H9 (cell line): ENCODE measurements around the gene THEMIS. TPM values are rescaled to one million over a fixed set of nuclear protein-coding genes. Genes with fewer than 3 reads are reported as not detected.

Experiments used
- DNase-seq: peaks from one replicate; pipeline ENCODE4 v3.0.0-alpha.2; 2017
- H2AFZ ChIP-seq: one replicate; pipeline ENCODE4 v1.6.1; 2013; ENCODE audit warnings: mild to moderate bottlenecking, low read length, control low read depth, moderate library complexity
- H2AK5ac ChIP-seq: 2 replicates; pipeline ENCODE4 v1.6.1; 2013; ENCODE audit warnings: low read length, control low read depth, mixed read lengths; ENCODE audit not compliant: insufficient read length
- H2BK120ac ChIP-seq: one replicate; pipeline ENCODE4 v1.6.1; 2013; ENCODE audit warnings: low read depth, mild to moderate bottlenecking, low read length, control low read depth, inconsistent platforms; ENCODE audit not compliant: poor library complexity, severe bottlenecking
- H2BK12ac ChIP-seq: 2 replicates; pipeline ENCODE4 v1.6.1; 2013; ENCODE audit warnings: low read length, control low read depth, mixed read lengths, low read depth; ENCODE audit not compliant: insufficient read length
- H2BK15ac ChIP-seq: 2 replicates; pipeline ENCODE4 v1.6.1; 2013; ENCODE audit warnings: low read depth, low read length, control low read depth
- H2BK20ac ChIP-seq: one replicate; pipeline ENCODE4 v1.6.1; 2013; ENCODE audit warnings: low read depth, mild to moderate bottlenecking, low read length, control low read depth, inconsistent platforms; ENCODE audit not compliant: poor library complexity, severe bottlenecking
- H2BK5ac ChIP-seq: 2 replicates; pipeline ENCODE4 v1.6.1; 2013; ENCODE audit warnings: low read length, control low read depth, mixed read lengths; ENCODE audit not compliant: insufficient read length
- H3K14ac ChIP-seq: 2 replicates; pipeline ENCODE4 v1.6.1; 2013; ENCODE audit warnings: low read length, control low read depth; ENCODE audit not compliant: insufficient read depth
- H3K18ac ChIP-seq: 2 replicates; pipeline ENCODE4 v1.6.1; 2013; ENCODE audit warnings: low read depth, mild to moderate bottlenecking, mixed read lengths, low read length, control low read depth; ENCODE audit not compliant: insufficient read length
- H3K23ac ChIP-seq: 2 replicates; pipeline ENCODE4 v1.6.1; 2013; ENCODE audit warnings: low read length, control low read depth, mixed read lengths, low read depth; ENCODE audit not compliant: insufficient read length
- H3K23me2 ChIP-seq: 2 replicates; pipeline ENCODE4 v1.6.1; 2013; ENCODE audit warnings: low read depth, mild to moderate bottlenecking, mixed read lengths, low read length, control low read depth; ENCODE audit not compliant: insufficient read length, poor library complexity, severe bottlenecking
- H3K27ac ChIP-seq: 2 replicates; pipeline ENCODE4 v1.5.1; 2013; ENCODE audit warnings: low read length, control low read depth, mixed read lengths, low read depth; ENCODE audit not compliant: insufficient read length
- H3K27me3 ChIP-seq: 2 replicates; pipeline ENCODE4 v1.6.1; 2013; ENCODE audit warnings: low read length, control low read depth, inconsistent platforms; ENCODE audit not compliant: insufficient read depth
- H3K4ac ChIP-seq: 2 replicates; pipeline ENCODE4 v1.6.1; 2013; ENCODE audit warnings: low read depth, mild to moderate bottlenecking, control low read depth, inconsistent platforms, low read length, moderate library complexity
- H3K4me1 ChIP-seq: 2 replicates; pipeline ENCODE4 v1.6.1; 2013; ENCODE audit warnings: low read length, control low read depth, inconsistent platforms; ENCODE audit not compliant: insufficient read depth
- H3K4me2 ChIP-seq: 2 replicates; pipeline ENCODE4 v1.6.1; 2013; ENCODE audit warnings: low read length, control low read depth, mixed read lengths; ENCODE audit not compliant: insufficient read length, insufficient read depth
- H3K56ac ChIP-seq: 2 replicates; pipeline ENCODE4 v1.6.1; 2013; ENCODE audit warnings: low read depth, mild to moderate bottlenecking, mixed read lengths, low read length, control low read depth; ENCODE audit not compliant: insufficient read length
- H3K79me1 ChIP-seq: 2 replicates; pipeline ENCODE4 v1.6.1; 2013; ENCODE audit warnings: low read depth, mild to moderate bottlenecking, moderate library complexity, low read length, control low read depth, inconsistent platforms; ENCODE audit not compliant: insufficient read depth, poor library complexity, severe bottlenecking
- H3K79me2 ChIP-seq: 2 replicates; pipeline ENCODE4 v1.6.1; 2013; ENCODE audit warnings: low read length, control low read depth, inconsistent platforms; ENCODE audit not compliant: insufficient read depth
- H3K9ac ChIP-seq: 2 replicates; pipeline ENCODE4 v1.6.1; 2013; ENCODE audit warnings: low read length, control low read depth, mixed read lengths; ENCODE audit not compliant: insufficient read length; ENCODE audit errors: extremely low read depth
- H3K9me3 ChIP-seq: one replicate; pipeline ENCODE4 v1.6.1; 2013; ENCODE audit warnings: low read depth, low read length, inconsistent platforms; ENCODE audit not compliant: control insufficient read depth
- H3T11ph ChIP-seq: one replicate; pipeline ENCODE4 v1.6.1; 2013; ENCODE audit warnings: mild to moderate bottlenecking, low read length, control low read depth, inconsistent platforms
- H4K20me1 ChIP-seq: one replicate; pipeline ENCODE4 v1.6.1; 2013; ENCODE audit not compliant: control insufficient read depth, insufficient read length, insufficient read depth
- H4K5ac ChIP-seq: 2 replicates; pipeline ENCODE4 v1.6.1; 2013; ENCODE audit warnings: low read depth, mild to moderate bottlenecking, mixed read lengths, low read length, control low read depth; ENCODE audit not compliant: insufficient read length
- H4K8ac ChIP-seq: replicated peaks from 2 replicates; pipeline ENCODE4 v1.6.1; 2013; ENCODE audit warnings: low read length, control low read depth, mixed read lengths, low read depth; ENCODE audit not compliant: insufficient read length
- H4K91ac ChIP-seq: 2 replicates; pipeline ENCODE4 v1.6.1; 2013; ENCODE audit warnings: low read depth, mild to moderate bottlenecking, moderate library complexity, mixed read lengths, low read length, control low read depth; ENCODE audit not compliant: insufficient read length
- H3K27ac Mint-ChIP-seq, 3 experiments: 2 replicates in 2 of 3; 3 replicates in 1 of 3; pipeline ENCODE4 v1.8.0; 2020 to 2021; ENCODE audit warnings: mixed read lengths in 3 of 3, mild to moderate bottlenecking in 1 of 3, moderate library complexity in 1 of 3
- H3K27me3 Mint-ChIP-seq: 2 replicates; pipeline ENCODE4 v1.8.0; 2021; ENCODE audit warnings: low read depth, mild to moderate bottlenecking, moderate library complexity, mixed read lengths
- H3K36me3 Mint-ChIP-seq, 3 experiments: 2 replicates in 2 of 3; 3 replicates in 1 of 3; pipeline ENCODE4 v1.8.0; 2020 to 2021; ENCODE audit warnings: low read depth in 3 of 3, mixed read lengths in 3 of 3; ENCODE audit not compliant: insufficient read depth in 1 of 3
- H3K4me1 Mint-ChIP-seq, 2 experiments: 2 replicates each; pipeline ENCODE4 v1.8.0; 2020; ENCODE audit warnings: mixed read lengths in 2 of 2
- H3K4me3 Mint-ChIP-seq, 2 experiments: 2 replicates in 1 of 2; 3 replicates in 1 of 2; pipeline ENCODE4 v1.8.0; 2020 to 2021; ENCODE audit warnings: mild to moderate bottlenecking in 2 of 2, mixed read lengths in 2 of 2, moderate library complexity in 1 of 2
- H3K9me3 Mint-ChIP-seq, 2 experiments: 2 replicates in 1 of 2; 3 replicates in 1 of 2; pipeline ENCODE4 v1.8.0; 2020; ENCODE audit warnings: mild to moderate bottlenecking in 2 of 2, mixed read lengths in 2 of 2, moderate library complexity in 1 of 2
- WGBS: extraction: QIAGEN DNeasy Blood & Tissue Kit; methylation state at CpG from one replicate; pipeline ENCODE4 v1.1.7; 2013; ENCODE audit warnings: missing lambda C conversion rate, low lambda C conversion rate, mixed read lengths; ENCODE audit not compliant: insufficient read length; ENCODE audit errors: extremely low coverage; 5-methylcytosine and 5-hydroxymethylcytosine counted together
- total RNA-seq: library from RNA; stranded (reverse); gene quantifications from 2 replicates; pipeline ENCODE4 v1.2.1, GENCODE V29; 2021
- TF ChIP-seq, protein P1 (sequence below): fragments of 200-600 bp; sonication (generic); conservative IDR thresholded peaks from 3 replicates; pipeline ENCODE4 v1.8.0; 2021; ENCODE audit warnings: antibody characterized with exemption, mild to moderate bottlenecking

The THEMIS gene
- total RNA-seq, 1 experiment from 2014 or later, result not detected

DNA sequence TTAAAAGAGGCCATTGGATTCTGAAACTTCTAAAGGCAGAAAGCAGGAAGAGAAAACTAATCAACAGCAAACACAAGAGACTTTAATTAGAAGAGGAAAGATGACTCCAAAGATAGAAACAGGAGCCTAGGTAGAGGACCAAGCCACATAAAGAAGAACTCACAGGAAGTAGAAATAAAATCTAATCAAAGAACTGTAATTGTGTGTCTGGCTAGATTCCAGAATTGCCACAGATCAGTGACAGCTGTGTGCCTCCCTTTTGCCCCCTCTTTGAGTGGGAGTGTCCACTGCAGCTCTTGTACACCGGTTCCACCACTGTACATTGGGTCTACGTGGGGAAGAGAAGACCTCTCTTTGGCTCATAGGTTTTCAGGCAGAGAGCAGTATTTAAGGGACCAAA lies 22.3 kb upstream of the THEMIS start:
- Histone ChIP-seq H3K18ac (no peak overlapping the region), H2BK12ac (no peak overlapping the region), H3K27me3 (no peaks in the 10 kb centered on the region), H3K79me2 (no peaks in the 10 kb centered on the region), H4K8ac (no peak overlapping the region), H2BK5ac (no peak overlapping the region), H3K9me3 (no peaks in the 10 kb centered on the region), H3K4ac (no peak overlapping the region), H3K56ac (no peak overlapping the region), H3K14ac (no peak overlapping the region), H3K27ac (no peak overlapping the region), H4K5ac (no peak overlapping the region), H2BK120ac (no peak overlapping the region), H2AFZ (no peak overlapping the region), H2BK15ac (no peak overlapping the region), H3K4me1 (no peaks in the 10 kb centered on the region), H3K4me2 (no peak overlapping the region), H3K79me1 (no peaks in the 10 kb centered on the region), H3K23me2 (no peaks in the 10 kb centered on the region), H3T11ph (no peak overlapping the region), H2BK20ac (no peak overlapping the region), H3K9ac (no peak overlapping the region), H4K91ac (no peak overlapping the region), H4K20me1 (no peaks in the 10 kb centered on the region), H3K23ac (no peak overlapping the region), H2AK5ac (no peak overlapping the region)
- WGBS, result no CpG with 5 or more reads among the region's 2 CpGs
- H3K4me1 Mint-ChIP-seq, result peaks cover 0 to 7% of the 10 kb centered on the region in 2 experiments; a peak in 3 of 4 replicates
- no peak overlapping the region for H3K27ac Mint-ChIP-seq
- H3K9me3 Mint-ChIP-seq, result peaks cover 16 to 18% of the 10 kb centered on the region in 2 experiments
- no peak overlapping the region for H3K4me3 Mint-ChIP-seq
- DNase-seq, result no peak
- TF ChIP-seq, protein P1, sequence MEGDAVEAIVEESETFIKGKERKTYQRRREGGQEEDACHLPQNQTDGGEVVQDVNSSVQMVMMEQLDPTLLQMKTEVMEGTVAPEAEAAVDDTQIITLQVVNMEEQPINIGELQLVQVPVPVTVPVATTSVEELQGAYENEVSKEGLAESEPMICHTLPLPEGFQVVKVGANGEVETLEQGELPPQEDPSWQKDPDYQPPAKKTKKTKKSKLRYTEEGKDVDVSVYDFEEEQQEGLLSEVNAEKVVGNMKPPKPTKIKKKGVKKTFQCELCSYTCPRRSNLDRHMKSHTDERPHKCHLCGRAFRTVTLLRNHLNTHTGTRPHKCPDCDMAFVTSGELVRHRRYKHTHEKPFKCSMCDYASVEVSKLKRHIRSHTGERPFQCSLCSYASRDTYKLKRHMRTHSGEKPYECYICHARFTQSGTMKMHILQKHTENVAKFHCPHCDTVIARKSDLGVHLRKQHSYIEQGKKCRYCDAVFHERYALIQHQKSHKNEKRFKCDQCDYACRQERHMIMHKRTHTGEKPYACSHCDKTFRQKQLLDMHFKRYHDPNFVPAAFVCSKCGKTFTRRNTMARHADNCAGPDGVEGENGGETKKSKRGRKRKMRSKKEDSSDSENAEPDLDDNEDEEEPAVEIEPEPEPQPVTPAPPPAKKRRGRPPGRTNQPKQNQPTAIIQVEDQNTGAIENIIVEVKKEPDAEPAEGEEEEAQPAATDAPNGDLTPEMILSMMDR, result no peak
- peaks cover 9 to 17% (median 9%) of the 10 kb centered on the region in 3 experiments for H3K36me3 Mint-ChIP-seq
- no peaks in the 10 kb centered on the region for H3K27me3 Mint-ChIP-seq
